ENCODE results near the gene POU4F1.

The POU4F1 gene

DNA sequence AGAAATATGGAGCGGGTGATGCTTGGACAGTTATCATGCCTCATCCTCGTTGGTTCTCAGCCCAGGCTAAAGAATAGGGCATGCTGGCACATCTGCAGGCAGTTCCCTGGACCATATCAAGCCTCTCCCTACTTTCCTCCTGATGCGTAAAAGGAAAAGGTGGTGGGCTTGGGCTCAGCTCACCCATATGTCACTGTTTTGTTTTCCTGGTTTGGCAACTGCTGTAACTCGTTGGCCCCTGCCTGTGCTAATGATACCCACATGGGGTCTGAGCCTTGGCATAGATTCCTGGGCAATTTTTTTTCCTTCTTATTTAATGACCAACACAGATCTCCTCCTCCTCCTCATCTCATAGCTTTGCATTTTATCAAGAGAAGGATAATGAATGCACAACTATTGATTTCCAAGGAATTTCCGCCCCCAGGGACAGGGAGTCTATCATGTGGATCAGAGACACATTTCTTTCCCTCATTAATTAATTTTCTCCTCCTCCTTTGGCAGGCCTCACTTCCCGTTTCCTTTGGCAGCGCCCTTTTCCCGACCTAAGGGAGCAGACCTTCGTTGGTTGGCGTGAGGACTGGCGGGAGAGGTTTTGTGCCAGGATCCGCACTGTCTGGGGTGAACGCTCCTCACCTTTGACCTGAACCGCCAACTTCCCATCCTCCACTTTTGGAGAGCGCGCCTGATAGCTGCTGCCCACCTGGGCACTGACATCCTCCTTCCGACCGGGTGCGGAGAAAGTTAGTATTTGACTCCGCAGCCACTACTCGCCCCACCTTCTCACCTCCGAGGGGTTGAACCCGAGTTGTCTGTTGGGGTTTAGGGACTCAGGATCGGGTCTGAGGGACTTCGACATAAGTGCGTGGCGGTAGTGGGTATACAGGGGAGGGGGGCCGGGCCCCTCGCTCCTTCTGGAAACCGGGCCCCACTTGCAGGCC, 3.4 kb upstream of the POU4F1 start:
- no peak for DNase-seq

DNA sequence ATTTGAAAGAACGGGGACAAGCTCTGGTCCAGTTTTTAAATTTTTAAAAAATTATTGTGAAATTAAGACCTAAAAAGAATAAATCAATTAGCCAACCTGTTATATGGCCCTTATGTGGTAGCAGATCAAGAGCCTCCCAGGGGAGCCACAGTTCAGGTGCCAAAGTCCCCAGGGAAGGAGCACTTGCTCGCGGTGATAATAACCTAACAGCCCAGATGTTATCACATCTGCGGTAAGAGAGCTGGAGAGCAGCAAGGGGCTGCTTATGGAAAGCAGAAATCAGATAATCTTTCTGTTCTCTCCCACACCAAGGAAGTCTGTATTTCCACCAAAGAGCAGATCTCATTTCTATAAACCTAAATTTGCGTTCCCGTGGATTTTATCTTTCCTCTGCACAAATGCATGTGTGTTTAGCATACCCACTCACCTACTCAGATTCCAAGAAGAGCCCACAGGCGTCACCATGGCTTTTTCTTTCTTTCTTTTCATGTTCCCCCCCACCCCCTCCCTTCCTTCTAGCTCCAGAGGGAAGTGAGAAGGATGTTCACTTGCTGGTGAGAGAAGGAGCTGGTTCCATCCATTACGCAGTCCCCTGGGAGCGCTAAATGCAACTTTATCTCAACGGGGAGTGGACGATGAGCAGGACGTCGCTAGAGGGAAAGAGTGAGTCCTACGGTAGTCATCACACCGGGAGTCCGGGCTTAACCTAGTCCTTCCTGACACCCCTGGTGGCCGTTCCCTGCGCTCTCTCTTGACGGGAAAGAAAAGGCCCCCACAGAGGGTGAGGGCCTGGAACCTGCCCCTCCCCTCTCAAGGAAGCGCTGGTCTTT, 1.6 kb upstream of the POU4F1 start:
- no peak for DNase-seq

DNA sequence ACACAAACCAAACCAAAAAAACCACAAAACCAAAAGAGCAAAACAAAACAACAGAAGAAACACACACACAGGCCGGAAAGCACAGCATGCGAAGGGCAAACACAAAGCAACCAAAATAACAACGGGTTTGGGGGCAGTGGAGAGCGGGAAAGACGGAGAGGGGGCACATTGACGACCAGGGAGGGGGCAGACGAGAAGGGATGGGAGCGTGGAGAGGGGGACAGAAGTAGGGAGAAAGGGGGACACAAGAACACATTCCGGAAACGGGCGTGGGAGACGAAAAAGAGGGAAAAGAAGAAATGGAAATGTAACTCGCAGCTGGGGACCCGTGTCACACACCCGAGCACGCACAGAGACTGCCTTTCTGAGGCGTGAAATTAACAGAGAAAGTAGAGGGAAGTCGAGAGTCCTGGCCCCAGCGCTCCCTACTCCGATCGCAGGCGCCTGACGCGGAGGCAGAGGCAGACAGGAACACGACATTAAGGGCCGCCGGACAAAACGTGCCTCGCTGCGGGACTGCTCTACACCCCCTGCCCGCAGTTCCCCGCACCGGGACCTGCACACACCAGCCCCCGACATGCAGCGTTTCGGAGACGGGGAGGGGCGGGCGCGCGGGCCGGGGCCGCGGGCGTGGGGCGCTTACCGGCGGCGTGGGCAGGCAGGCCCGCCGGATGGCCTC, 652 bp downstream of the POU4F1 start:
- DNase-seq = no peak

DNA sequence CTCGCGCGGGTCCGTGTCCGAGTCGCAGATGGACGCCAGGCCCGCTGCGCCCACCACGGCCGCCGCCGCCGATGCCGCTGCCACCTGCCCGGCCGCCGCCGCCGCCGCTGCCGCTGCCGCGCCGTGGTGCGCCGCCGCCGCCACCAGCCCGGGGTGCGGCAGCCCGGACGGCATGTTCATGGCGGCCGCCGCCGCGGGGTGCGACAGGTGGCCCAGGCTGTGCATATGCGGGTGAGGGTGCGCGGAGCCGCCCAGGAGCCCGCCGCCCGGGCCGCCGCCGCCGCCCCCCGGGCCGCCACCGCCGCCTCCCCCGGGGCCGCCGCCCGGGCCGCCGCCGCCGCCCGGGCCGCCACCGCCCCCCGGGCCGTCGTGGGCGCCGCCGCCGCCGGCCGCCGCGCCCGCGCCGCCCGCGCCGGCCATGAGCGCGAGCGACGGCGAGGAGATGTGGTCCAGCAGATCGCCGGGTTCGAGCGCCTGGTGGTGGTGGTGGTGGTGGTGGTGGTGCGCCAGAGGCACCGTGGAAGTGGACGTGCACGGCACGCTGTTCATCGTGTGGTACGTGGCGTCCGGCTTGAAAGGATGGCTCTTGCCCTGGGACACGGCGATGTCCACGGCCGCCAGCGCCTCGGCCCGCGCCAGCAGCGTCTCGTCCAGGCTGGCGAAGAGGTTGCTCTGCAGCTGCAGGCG, 1.3 kb downstream of the POU4F1 start:
- DNase-seq = no peak

DNA sequence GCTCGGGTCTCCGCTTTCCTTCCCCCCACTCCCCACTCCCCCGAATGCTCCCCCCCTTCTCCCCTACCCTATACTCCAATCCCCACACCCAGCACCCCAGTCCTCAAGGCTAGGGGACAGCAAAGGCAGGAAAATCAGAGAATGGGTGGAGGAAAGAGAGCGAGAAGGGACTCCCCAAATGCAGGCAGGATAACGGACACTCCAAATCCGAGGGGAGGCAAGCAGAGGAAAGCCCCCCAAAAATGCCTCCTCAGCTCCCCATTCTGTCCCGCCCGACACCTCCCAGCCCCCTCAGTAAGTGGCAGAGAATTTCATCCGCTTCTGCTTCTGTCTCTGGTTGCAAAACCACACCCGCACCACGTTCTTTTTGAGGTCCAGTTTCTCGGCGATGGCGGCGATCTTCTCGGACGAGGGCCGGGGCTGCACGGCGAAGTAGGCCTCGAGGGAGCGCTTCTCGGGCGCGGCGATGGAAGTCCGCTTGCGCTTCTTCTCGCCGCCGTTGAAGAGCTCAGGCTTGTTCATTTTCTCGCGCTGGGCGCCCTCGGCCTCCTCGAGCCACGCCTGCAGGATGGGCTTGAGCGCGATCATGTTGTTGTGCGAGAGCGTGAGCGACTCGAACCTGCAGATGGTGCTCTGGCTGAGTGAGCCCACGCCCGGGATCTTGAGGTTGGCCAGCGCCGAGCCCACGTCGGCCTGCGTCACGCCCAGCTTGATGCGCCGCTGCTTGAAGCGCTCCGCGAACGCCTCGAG, 2.1 kb downstream of the POU4F1 start:
- DNase-seq = no peak

DNA sequence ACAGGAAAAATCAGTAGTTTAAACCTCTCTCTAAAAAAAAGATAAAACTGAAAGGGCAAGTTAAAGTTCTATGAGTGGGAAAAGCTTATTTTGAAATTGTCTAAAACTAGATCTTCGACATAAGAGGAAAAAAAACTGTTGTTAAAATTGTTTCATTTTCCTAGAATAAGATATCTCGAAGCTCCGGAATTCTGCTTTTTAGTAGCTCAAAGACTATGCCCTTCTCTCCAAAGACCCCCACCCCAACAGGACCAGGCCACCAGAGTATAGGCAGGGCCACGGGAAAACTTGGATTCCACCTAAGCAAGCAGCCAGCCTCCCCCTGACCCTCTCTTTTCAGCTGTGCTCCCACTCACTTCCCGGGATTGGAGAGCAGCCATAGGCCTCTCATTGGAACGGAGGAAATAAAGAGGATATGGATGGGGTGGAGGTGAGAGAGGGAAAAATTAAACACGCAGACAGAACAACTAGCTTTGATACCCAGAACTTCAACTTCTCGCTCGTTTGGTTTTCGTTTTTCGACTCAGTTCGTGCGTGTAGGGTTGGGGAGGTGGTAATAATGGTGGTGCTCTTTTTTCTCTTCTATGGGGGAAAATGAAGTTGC, 3.0 kb downstream of the POU4F1 start:
- no peak for DNase-seq

DNA sequence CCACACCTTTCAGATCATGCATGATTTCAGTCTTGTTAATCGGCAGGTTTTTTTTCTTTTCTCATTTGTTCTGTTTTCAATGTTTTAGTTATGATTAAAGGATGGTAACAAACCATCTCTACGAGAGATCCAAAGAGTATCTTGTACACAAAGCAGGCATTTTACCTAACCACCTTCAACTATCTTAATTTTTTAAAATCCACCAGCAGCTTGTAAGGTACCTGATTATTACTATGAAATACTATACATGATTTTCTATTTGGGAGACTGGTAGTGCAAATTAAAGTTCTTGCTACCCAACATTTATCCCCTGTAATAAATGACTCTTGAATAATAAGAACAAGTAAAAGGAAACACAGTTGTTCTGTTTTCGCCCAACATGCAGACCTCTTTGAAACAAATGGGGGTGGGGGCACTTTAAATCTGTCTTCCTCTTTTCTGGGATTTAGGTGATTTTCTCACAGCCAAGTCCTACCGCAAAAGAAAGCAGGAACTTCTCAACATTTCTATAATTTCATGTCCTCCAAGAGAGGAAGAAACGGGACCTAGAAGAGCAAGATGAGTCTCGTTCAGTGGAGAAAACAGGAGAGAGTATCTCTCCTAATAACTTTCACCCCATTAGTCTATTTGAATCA, 3.6 kb downstream of the POU4F1 start:
- DNase-seq = no peak

DNA sequence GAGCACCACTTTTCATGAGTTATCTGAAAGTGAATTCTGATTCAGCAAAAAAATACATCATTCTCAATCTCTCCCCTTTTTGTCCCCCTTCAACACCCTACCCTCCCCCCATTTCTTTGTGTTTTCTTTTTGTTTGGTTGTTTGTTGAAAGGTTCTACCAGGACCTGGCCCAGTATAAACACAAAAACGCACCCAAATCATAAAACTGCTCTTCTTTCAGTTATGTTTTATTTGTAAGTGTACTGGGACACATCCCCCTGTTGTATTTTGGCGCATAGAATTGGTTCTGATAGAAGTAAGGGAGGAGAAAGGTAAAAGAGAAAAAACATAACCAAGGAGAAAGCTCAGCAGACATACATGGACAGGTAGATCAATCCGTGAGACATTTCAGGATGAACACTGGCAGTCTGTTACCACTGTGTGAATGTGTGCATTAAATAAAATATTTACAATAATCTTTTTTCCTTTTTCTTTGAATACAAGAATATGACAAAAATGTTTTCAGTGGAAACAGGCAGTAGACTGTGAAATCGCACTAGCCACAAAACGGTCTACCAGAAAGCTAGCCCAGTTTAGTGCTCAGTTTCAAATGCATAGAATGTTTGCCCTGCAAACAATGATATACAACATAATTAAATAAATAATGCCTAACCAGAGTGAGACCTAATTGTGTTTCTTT, 4.2 kb downstream of the POU4F1 start:
- DNase-seq = no peak

DNA sequence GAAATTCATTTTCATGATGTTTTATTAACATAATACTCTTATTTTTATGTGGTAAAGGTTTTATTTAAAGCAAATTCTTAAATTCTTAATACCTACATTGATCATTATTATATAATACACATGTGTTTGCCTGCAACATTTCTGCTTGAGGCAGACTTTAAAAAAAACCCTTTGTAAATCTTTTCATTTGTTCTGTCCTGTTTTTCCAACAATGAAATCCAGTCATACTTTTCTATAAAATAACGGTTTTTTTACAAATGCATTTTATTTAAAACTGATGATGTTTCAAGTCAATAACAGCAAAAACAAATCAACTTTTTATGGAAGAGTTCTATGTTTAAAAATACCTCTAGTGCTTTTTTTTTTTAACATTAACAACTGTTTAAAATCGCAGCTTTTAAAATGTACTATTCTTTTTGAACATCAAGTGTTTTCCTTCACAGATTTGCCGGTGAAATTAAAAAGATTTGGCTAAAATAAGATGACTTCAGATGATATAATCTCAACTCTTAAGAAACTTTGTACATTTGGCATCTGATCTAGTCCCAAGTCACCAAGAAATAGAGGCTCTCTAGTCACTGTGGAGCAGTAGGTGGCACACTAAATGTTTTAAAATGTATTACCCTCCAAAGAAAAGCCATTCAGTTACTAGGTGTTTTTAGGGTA, 5.1 kb downstream of the POU4F1 start:
- DNase-seq = no peak

DNA sequence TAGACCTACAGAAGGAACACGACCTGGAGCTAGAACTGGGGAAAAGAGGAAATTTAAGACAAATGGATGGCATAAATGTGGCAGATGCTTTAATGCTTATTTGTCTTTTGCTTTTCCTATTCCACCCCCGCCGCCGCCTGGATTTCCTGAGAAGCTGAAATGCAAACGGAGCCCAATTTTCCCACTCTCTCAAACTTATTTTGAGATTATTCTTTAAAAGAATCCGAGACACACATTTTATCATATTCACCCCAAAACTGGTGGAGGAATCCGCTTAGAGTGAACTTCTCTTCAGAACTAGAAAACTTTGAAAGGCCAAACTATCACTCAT, 5.8 kb downstream of the POU4F1 start:
- no peak for DNase-seq

DNA sequence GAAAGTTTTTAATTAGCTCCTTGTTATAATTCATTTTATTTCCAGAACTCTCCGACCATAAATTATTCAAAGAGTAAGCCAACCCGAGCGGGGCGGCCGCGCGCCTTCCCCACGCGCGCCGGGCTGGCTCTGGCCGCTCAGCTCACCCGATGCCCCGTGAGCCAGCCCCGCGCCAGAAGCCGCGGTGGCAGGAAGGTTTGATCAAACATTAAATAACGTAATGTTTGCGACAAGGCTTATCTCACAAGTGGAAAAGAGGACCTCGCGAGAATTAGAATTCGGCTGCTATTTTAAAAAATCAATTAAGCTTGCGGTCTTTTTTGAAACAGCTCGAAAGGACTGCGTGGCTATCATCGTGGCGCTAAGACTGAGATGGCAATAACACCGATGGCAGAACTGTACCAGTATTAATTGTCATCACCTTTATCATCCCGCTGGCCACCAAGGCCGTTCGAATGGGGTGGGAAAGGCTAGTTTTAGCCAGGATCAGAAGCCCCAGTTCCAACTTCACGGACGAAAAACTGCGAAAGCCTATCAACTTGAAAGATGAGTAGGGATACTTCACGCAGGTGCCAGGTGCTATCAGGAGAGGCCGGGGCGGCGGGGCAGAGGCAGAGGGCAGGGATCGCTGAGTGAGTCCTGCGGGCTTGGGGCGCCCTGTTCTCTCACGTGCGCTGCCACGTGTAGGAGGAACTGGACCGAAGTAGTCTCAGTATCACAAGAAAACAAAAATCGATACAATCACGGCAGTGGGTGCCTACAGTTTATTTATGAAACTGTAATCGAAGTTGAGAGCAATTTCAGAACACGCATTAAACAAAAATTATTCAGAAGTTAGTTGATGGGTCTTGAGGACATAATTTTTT, 6.4 kb downstream of the POU4F1 start:
- no peak for DNase-seq

DNA sequence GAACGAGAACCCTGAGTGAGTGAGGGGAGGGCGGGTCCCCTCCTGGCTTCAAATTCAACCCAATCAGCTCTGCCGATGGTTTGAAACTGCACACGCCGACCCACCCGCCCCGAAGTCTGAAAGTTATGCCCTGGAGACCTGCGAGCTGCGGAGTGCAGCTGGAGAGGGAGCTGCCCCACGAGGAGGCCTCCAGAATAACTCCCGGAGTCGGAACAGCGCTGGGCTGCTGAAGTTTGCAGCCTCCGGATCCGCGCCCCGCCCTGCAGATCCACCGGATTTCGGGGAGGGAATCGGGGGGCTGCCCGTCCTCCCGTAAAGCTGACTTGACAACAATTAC, 7.0 kb downstream of the POU4F1 start:
- DNase-seq = no peak

DNA sequence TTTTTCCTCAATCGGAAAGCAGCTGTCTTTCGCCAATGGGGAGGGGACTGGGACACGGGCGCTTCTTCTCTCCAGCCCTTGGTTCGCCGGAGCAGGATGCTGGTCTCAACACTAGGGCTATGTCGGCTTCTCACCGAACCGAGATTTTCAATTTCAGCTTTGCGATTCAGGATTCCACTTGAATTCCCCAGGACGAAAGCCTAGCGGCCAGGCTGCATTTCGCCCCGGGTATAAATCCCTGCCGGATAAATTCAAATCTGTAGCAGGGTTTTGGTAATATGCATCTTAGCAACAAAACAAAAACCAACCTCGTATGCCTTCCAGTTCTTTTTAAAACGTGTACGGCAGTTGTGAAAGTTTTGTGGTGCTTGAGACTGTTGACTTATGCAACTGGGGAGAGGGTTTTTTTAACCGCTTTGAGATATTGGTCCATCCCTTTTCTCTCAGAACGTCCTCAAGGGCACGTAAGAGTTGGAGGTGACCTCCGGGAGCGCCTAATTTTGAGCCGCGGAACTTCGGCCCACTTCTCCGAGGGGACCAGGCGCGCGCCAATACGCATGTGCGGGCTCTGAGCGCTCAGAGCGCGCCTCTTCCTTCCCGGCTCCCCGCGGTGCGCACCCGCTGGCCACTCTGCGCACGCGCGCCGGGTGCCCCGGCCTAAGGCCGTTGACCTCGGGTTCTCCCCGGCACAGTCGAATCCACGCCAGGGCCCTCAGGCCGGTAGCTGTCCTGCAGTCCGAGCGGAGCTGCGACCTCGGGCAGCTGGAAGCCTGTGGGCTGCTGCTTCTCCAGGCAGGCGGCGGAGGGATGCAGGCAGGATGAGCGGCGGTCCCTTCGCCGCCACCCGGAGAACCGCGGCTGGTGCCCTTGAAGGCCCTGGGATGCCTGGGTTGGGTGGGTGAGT, 7.6 kb downstream of the POU4F1 start:
- no peak for DNase-seq

DNA sequence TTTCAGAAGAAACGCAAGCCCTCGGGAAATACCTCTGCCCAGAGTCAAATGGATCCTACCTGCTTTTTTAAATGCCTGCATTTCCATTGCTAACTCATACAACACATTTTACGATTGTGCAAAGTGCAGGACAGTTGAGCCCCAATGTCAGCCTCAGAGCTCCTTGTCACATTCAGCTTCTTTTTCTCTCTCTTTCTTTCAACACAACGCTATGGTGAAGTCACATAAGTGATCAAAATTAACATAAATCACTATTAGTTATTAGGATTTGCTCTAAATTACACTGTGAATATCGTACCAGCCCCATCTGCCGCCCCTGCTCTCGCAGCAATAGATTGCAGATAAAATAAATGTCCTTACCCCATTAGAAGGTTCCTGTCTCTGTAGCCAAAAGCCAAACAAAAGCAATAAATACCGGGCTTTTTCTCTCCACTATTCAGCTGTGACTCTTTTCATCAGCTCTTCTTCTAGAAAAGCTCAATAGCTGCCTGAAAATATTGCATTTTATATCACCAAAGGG, 8.8 kb downstream of the POU4F1 start:
- DNase-seq = no peak

DNA sequence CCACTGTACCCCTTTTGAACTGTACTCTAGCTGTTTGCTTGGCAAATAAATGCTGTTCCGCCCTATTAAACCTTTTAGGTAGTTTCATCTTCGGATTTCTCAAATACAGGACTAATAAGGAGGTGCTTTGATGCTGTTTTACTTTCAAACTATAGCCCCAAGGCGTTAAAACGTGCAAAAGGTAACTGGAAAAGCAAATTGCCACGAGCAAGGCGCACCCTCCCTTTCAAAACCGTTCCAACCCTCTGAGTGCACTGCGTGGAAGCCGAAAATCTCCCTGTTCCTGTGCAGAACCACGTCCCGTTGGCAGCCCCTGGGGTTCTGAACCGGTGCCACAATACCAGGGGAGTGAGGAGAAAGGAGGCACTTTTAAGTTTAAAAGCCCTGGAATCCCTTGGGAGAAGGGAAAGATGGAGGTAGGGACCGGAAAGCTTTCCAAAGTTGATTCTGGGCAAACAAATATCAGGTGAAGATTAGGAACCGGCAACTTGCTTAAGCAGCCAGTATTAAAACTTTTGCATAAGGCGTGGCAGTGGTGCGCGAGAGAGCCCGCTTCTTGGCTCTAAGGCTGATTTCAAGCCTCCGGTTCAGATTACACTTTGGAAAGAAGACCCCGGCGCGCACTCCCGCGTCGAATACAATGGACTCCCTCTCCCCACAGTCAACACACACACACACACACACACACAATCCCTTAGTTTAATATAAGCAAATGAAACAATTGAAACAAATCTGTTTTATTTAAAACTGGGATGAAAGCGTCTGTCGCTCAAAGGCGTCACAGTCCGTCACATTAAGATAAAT, 9.5 kb downstream of the POU4F1 start:
- no peak for DNase-seq

DNA sequence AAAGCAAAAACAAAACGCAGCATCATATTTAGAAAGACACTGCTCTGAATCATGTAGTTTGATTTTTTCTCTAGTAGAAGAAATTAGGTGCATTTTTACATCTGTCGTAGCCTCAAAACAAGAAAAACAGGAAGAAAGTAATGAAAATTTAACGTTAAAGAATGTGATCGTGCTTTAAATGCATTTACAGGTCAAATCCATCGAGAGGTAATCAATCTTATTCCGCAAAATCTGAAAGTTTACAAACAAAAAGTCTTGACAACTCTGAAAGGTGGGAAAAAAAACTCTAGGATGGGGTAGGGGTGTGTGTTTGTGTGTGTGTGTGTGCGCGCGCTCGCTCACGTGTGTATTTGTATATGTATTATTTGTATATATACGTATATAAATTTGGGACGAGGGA, 10.2 kb downstream of the POU4F1 start:
- DNase-seq = no peak

DNA sequence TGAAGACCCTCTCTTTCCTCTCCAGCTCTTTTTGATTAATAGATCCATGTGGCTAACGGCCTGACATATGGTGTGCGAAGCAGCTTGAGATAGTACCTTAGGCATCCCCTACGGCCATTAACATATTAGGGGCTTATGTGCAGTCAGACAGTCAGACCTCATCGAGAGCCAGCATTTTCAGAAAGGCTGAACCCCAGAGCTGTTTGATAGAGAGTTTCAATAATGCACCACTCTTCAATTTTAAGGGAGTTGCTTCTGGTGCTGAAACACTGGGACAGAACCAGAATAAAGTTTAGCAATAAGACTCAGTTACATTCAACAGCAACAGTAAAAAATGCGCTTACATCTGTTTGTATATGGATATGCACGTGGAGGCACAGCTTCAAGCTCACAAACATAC, 10.8 kb downstream of the POU4F1 start:
- no peak for DNase-seq

Measured in fibroblast of skin of right biceps (primary cell).